IPS-NIHi11 (cell line): ENCODE data around the gene ETDB.
"Not testable (repeated sequence)": the region's sequence is repeated elsewhere in the genome, so short reads cannot be mapped to it uniquely, and the experiment has no call there.

Experiments
- DNase-seq: peaks from one replicate; pipeline ENCODE4 v3.0.0; 2012; ENCODE audit warnings: mixed read lengths, low spot score

ETDB gene

GRCh38 chrX:135120056-135120576, at the start of gene ETDB:
ETDB (minus strand) TSS chrX:135120526; CDS start chrX:135119261, 1,265 bp downstream.
- DNase-seq = not testable (repeated sequence)

GRCh38 chrX:135169534-135169933, 49.2 kb upstream of the ETDB start:
- DNase-seq = not testable (repeated sequence)

- DNase-seq = no peak
These were observed 48.2 kb upstream of the ETDB start for GRCh38 chrX:135168486-135168885.

- DNase-seq = not testable (repeated sequence)
These were observed 34.4 kb upstream of the ETDB start for GRCh38 chrX:135154688-135155087.

GRCh38 chrX:135126145-135126544, 5.8 kb upstream of the ETDB start:
- DNase-seq = not testable (repeated sequence)

GRCh38 chrX:135116064-135116463, 4.3 kb downstream of the ETDB start:
- DNase-seq = not testable (repeated sequence)

- DNase-seq = no peak
These were observed 5.9 kb downstream of the ETDB start for GRCh38 chrX:135114392-135114791.

GRCh38 chrX:135112743-135113142, 7.6 kb downstream of the ETDB start:
- DNase-seq = no peak

- peak; percentile 17 for DNase-seq
These were observed 8.1 kb downstream of the ETDB start for GRCh38 chrX:135112096-135112729.

- no peak for DNase-seq
These were observed 10.8 kb downstream of the ETDB start for GRCh38 chrX:135109554-135109953.

- DNase-seq = no peak
These were observed 20.9 kb downstream of the ETDB start for GRCh38 chrX:135099493-135099783.

GRCh38 chrX:135097196-135097744, 23.1 kb downstream of the ETDB start:
- DNase-seq = peak; percentile 12

GRCh38 chrX:135095715-135096114, 24.6 kb downstream of the ETDB start:
- no peak for DNase-seq

- DNase-seq = no peak
These were observed 25.6 kb downstream of the ETDB start for GRCh38 chrX:135094726-135095125.

- no peak for DNase-seq
These were observed 31.2 kb downstream of the ETDB start for GRCh38 chrX:135089126-135089525.

GRCh38 chrX:135087867-135088266, 32.5 kb downstream of the ETDB start:
- no peak for DNase-seq

- DNase-seq = peak; percentile 49
These were observed 34.0 kb downstream of the ETDB start for GRCh38 chrX:135086197-135086854.

GRCh38 chrX:135081693-135082404, 38.5 kb downstream of the ETDB start:
- no peak for DNase-seq
